Hepatocyte (in vitro differentiated cells): ENCODE results near the gene SLC10A1. TPM values are rescaled to one million over a fixed set of nuclear protein-coding genes. Genes with fewer than 3 reads are reported as not detected.
A peak's percentile ranks its signal among the peaks of the same experiment; 100 is the strongest.

Experiments
- DNase-seq: peaks from one replicate; pipeline ENCODE4 v3.0.0-alpha.2; 2016; ENCODE audit warnings: low spot score
- H2AFZ ChIP-seq: fragments of 200-600 bp; sonication (generic); 2 replicates; pipeline ENCODE4 v1.6.0; 2016; ENCODE audit warnings: antibody characterized with exemption, mild to moderate bottlenecking
- H3K27ac ChIP-seq: fragments of 200-600 bp; sonication (generic); 2 replicates; pipeline ENCODE4 v1.5.1; 2016; ENCODE audit warnings: mild to moderate bottlenecking
- H3K27me3 ChIP-seq: fragments of 200-600 bp; sonication (generic); 2 replicates; pipeline ENCODE4 v1.6.1; 2016
- H3K36me3 ChIP-seq: fragments of 200-600 bp; sonication (generic); replicated peaks from 2 replicates; pipeline ENCODE4 v1.5.1; 2016; ENCODE audit warnings: low read depth; ENCODE audit not compliant: insufficient read depth
- H3K4me1 ChIP-seq: fragments of 200-600 bp; sonication (generic); 2 replicates; pipeline ENCODE4 v1.5.1; 2016; ENCODE audit warnings: mild to moderate bottlenecking, moderate library complexity; ENCODE audit not compliant: insufficient read depth
- H3K4me2 ChIP-seq: fragments of 200-600 bp; sonication (generic); 2 replicates; pipeline ENCODE4 v1.6.0; 2016
- H3K4me3 ChIP-seq: fragments of 200-600 bp; sonication (generic); 2 replicates; pipeline ENCODE4 v1.5.1; 2016; ENCODE audit warnings: mild to moderate bottlenecking
- H3K79me2 ChIP-seq: fragments of 200-600 bp; sonication (generic); 2 replicates; pipeline ENCODE4 v1.6.0; 2017; ENCODE audit warnings: mild to moderate bottlenecking
- H3K9me2 ChIP-seq: fragments of 200-600 bp; sonication (generic); replicated peaks from 2 replicates; pipeline ENCODE4 v1.6.0; 2017; ENCODE audit warnings: mild to moderate bottlenecking; ENCODE audit not compliant: insufficient read depth
- H3K9me3 ChIP-seq: fragments of 200-600 bp; sonication (generic); 2 replicates; pipeline ENCODE4 v1.5.1; 2016; ENCODE audit warnings: low read depth, mild to moderate bottlenecking
- H4K20me1 ChIP-seq: fragments of 200-600 bp; sonication (generic); 2 replicates; pipeline ENCODE4 v1.6.0; 2016; ENCODE audit warnings: mild to moderate bottlenecking; ENCODE audit not compliant: insufficient read depth, poor library complexity, severe bottlenecking
- CTCF ChIP-seq: fragments of 200-600 bp; sonication (generic); IDR thresholded peaks from 2 replicates; pipeline ENCODE4 v1.5.1; 2016; ENCODE audit warnings: antibody characterized with exemption, mild to moderate bottlenecking; ENCODE audit not compliant: poor library complexity
- EZH2 ChIP-seq: fragments of 200-600 bp; sonication (generic); IDR thresholded peaks from 2 replicates; pipeline ENCODE4 v1.6.1; 2016; ENCODE audit warnings: antibody characterized with exemption, mild to moderate bottlenecking, borderline replicate concordance
- EZH2phosphoT487 ChIP-seq: fragments of 200-600 bp; sonication (generic); IDR thresholded peaks from one replicate; pipeline ENCODE4 v1.6.1; 2018; ENCODE audit warnings: antibody characterized with exemption, mild to moderate bottlenecking, low read depth, moderate library complexity; ENCODE audit not compliant: unreplicated experiment, severe bottlenecking
- WGBS: methylation state at CpG from one replicate; pipeline ENCODE4 v1.1.6; 2016; ENCODE audit warnings: low lambda C conversion rate; ENCODE audit errors: missing lambda C conversion rate; 5-methylcytosine and 5-hydroxymethylcytosine counted together
- polyA plus RNA-seq: library from polyadenylated mRNA; unstranded; fragments of >200 nt; fragmentation: Nextera tagmentation; extraction: Ambion mirVana; gene quantifications from 2 replicates; pipeline ENCODE4 v1.2.1, GENCODE V29; 2016
- total RNA-seq: library from RNA; depleted of rRNA; stranded (reverse); fragments of >200 nt; gene quantifications from 2 replicates; pipeline ENCODE4 v1.2.3, GENCODE V29; 2014

SLC10A1 gene
- total and polyA plus RNA-seq, 2 experiments from 2014 or later = 2.9 to 3.0 TPM

- H3K4me1 ChIP-seq = peaks cover 3% of the 10 kb centered on the region
- WGBS = 86% methylated on average over 5 of the region's 5 CpGs
- H4K20me1 ChIP-seq = no peaks in the 10 kb centered on the region
- H3K27ac ChIP-seq = peak overlapping the region; percentile 40
- H3K4me3 ChIP-seq = no peak overlapping the region
- H3K9me3 ChIP-seq = no peaks in the 10 kb centered on the region
- no peaks in the 10 kb centered on the region for H3K79me2 ChIP-seq
- no peaks in the 10 kb centered on the region for H3K27me3 ChIP-seq
- H3K4me2 ChIP-seq = no peak overlapping the region
- no peaks in the 10 kb centered on the region for H3K36me3 ChIP-seq
- no peaks in the 10 kb centered on the region for H3K9me2 ChIP-seq
- no peak overlapping the region for H2AFZ ChIP-seq
- no peak for TF ChIP-seq EZH2phosphoT487
- no peak for TF ChIP-seq CTCF
- no peak for DNase-seq
These were observed 715 bp upstream of the SLC10A1 start for GRCh38 chr14:69797573-69798338.

GRCh38 chr14:69795691-69796090 lies 1.4 kb downstream of the SLC10A1 start:
- Histone ChIP-seq H3K4me1 (peaks cover 3% of the 10 kb centered on the region), H3K27me3 (no peaks in the 10 kb centered on the region), H2AFZ (no peak overlapping the region), H3K36me3 (no peaks in the 10 kb centered on the region), H3K9me3 (no peaks in the 10 kb centered on the region), H3K9me2 (no peaks in the 10 kb centered on the region), H3K4me3 (no peak overlapping the region), H3K79me2 (no peaks in the 10 kb centered on the region), H3K4me2 (no peak overlapping the region), H3K27ac (no peak overlapping the region), H4K20me1 (no peaks in the 10 kb centered on the region)
- WGBS = 79% methylated on average over 4 of the region's 4 CpGs
- no peak for TF ChIP-seq EZH2phosphoT487
- TF ChIP-seq CTCF = no peak
- TF ChIP-seq EZH2 = no peak
- DNase-seq = no peak

- Histone ChIP-seq H3K9me3 (no peaks in the 10 kb centered on the region), H2AFZ (no peak overlapping the region), H3K4me2 (no peak overlapping the region), H3K4me1 (peaks cover 3% of the 10 kb centered on the region), H4K20me1 (no peaks in the 10 kb centered on the region), H3K27ac (no peak overlapping the region), H3K27me3 (no peaks in the 10 kb centered on the region), H3K9me2 (no peaks in the 10 kb centered on the region), H3K36me3 (no peaks in the 10 kb centered on the region), H3K4me3 (no peak overlapping the region), H3K79me2 (no peaks in the 10 kb centered on the region)
- no peak for DNase-seq
- TF ChIP-seq EZH2phosphoT487 (no peak), CTCF (no peak), EZH2 (no peak)
- WGBS = 96% methylated on average over 3 of the region's 3 CpGs
These were observed 2.2 kb downstream of the SLC10A1 start for GRCh38 chr14:69794791-69795190.
